ENCODE results near the gene CCNG2. TPM values are rescaled to one million over a fixed set of nuclear protein-coding genes. Genes with fewer than 3 reads are reported as not detected.

CCNG2 gene
- total RNA-seq, 2 donors from 2014 or later, result 13.5 to 13.7 TPM

- Histone ChIP-seq H3K4me3 (no peak overlapping the region), H3K4me1 (peaks cover 40% of the 10 kb centered on the region), H3K36me3 (replicated peaks in 1 of 2; ENCODE audit: insufficient read depth in 1 of 2, low read depth in 2 of 2) (no peaks in the 10 kb centered on the region), H3K27me3 (no peaks in the 10 kb centered on the region), H3K9me3 (no peaks in the 10 kb centered on the region), H3K27ac (peak overlapping the region in 3 of 4 donors; percentile 74 to 82 (median 78))
- intact Hi-C loops (cut with DNase I), result no loop called here
- DNase-seq, result no peak
- no peak for TF ChIP-seq POLR2A (IDR thresholded peaks at IDR 0.05)
- no peak for TF ChIP-seq CTCF (IDR thresholded peaks at IDR 0.05)
- ATAC-seq, result no peak
- WGBS, 2 donors, result 29 to 34% methylated on average over 3 of the region's 3 CpGs
Measured at GRCh38 chr4:77143091-77143490, 13.9 kb upstream of the CCNG2 start.

DNA sequence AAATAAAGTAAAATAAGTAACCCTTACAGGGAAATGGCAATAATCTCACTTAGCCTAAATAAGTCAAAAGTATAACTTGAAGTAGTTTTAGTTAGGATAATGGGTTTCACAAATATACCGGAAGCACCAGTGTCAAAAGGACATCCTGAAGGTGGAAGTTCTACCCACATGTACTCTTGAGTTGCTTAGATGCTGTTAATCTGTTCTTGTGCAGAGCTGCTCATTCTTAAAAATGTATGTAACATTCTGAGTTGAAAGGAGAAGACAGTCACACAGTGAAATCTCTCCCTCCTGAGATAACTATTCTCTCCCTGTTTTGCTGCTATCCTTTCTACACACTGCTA lies 11.2 kb upstream of the CCNG2 start:
- WGBS, 2 donors, result 68 to 83% methylated on average over 1 of the region's 1 CpG
- Histone ChIP-seq H3K27me3 (no peaks in the 10 kb centered on the region), H3K9me3 (no peaks in the 10 kb centered on the region), H3K4me1 (peaks cover 40% of the 10 kb centered on the region), H3K27ac (peak overlapping the region in 2 of 4 donors; percentile 28 to 62), H3K36me3 (replicated peaks in 1 of 2; ENCODE audit: insufficient read depth in 1 of 2, low read depth in 2 of 2) (no peaks in the 10 kb centered on the region), H3K4me3 (no peak overlapping the region)
- ATAC-seq (no peak), DNase-seq (no peak)
- TF ChIP-seq POLR2A (IDR thresholded peaks at IDR 0.05) (no peak), CTCF (IDR thresholded peaks at IDR 0.05) (no peak)
- intact Hi-C loops (cut with DNase I), result no loop called here

GRCh38 chr4:77146186-77147078 lies 10.6 kb upstream of the CCNG2 start:
- ATAC-seq (peak; percentile 60), DNase-seq (no peak)
- TF ChIP-seq POLR2A (IDR thresholded peaks at IDR 0.05) (no peak), CTCF (IDR thresholded peaks at IDR 0.05) (no peak)
- 26 to 33% methylated on average over 3 of the region's 3 CpGs for WGBS, 2 donors
- Histone ChIP-seq H3K27ac (peak overlapping the region in 3 of 4 donors; percentile 15 to 62 (median 28)), H3K27me3 (no peaks in the 10 kb centered on the region), H3K9me3 (no peaks in the 10 kb centered on the region), H3K4me1 (peaks cover 36% of the 10 kb centered on the region), H3K36me3 (replicated peaks in 1 of 2; ENCODE audit: insufficient read depth in 1 of 2, low read depth in 2 of 2) (no peaks in the 10 kb centered on the region), H3K4me3 (no peak overlapping the region)
- intact Hi-C loops (cut with DNase I), result no loop called here

DNA sequence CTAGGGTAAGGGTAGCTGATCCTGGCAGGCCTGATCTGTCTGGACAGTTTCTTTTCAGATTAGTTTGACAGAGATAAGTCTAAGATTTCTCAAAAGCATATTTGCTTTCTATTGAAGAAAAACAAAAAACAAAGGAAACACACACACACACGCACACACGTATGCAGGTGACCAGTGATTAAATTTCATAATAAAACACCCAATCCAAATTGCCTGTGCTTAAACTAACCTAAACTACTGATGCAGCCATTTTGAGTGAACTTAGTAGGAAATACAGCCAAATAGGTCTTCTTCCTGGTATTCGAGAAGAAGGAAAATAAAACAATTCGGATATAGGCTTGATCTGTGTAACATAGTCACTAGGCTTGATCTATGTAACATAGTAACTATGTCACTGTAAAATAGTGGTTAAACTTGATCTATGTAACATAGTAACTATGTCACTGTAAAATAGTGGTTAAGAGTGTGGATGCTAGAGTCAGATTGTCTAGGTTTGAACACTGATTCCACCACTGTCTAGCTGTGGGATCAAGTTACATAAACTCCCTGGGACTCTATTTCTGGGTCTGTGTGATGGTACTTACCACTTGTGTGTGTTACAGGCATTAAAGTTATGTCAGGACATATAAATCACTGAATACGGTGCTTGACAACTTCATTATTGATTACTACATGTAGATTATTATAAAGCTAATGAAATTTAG lies 9.8 kb upstream of the CCNG2 start:
- peak overlapping the region in 3 of 4 donors; percentile 15 to 62 (median 28) for H3K27ac ChIP-seq
- DNase-seq, result no peak

More for the DNA sequence above, 9.8 kb upstream of the CCNG2 start:
- Histone ChIP-seq H3K4me3 (no peak overlapping the region), H3K4me1 (peaks cover 28% of the 10 kb centered on the region), H3K27me3 (no peaks in the 10 kb centered on the region), H3K9me3 (no peaks in the 10 kb centered on the region), H3K36me3 (replicated peaks in 1 of 2; ENCODE audit: insufficient read depth in 1 of 2, low read depth in 2 of 2) (no peaks in the 10 kb centered on the region)
- intact Hi-C loops (cut with DNase I), result no loop called here
- no peak for ATAC-seq
- WGBS, 2 donors, result 59 to 62% methylated on average over 5 of the region's 5 CpGs
- no peak for TF ChIP-seq POLR2A (IDR thresholded peaks at IDR 0.05)
- no peak for TF ChIP-seq CTCF (IDR thresholded peaks at IDR 0.05)
